ENCODE data around the gene RFTN1. TPM values are rescaled to one million over a fixed set of nuclear protein-coding genes. Genes with fewer than 3 reads are reported as not detected.

RFTN1 gene
- total RNA-seq, 1 experiment from 2014 or later: 2.2 TPM

DNA sequence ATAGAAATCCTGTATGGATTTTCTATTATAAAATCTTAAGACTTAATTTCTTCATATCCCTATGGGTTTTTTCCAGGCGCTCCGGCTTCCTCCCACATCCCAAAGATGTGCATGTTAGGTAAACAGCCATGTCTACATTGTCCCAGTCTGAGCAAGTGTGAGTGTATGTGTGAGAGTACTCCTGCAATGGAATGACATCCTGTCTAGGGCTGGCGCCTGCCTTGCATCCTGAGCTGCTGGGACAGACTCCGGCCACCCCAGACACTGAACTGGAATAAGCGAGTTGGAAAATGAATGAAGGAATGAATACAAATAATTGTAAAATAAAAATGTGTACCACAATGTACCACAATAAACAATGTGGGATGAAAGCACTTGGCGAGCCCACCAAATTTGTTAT lies 69.2 kb downstream of the RFTN1 start:
- no CpG with 5 or more reads among the region's 6 CpGs for WGBS (ENCODE audit: extremely low coverage, insufficient read length, low lambda C conversion rate)
- H3K4me2 ChIP-seq (ENCODE audit: insufficient read depth, insufficient read length, low read length): no peak overlapping the region
- peaks cover 3 to 9% of the 10 kb centered on the region in 2 experiments for H3K4me1 Mint-ChIP-seq

More for the DNA sequence above, 69.2 kb downstream of the RFTN1 start:
- Histone ChIP-seq H3K18ac (ENCODE audit: insufficient read length, low read depth, low read length) (no peak overlapping the region), H4K91ac (ENCODE audit: insufficient read length, low read depth, low read length) (no peak overlapping the region), H3T11ph (ENCODE audit: low read length) (no peak overlapping the region), H3K79me1 (ENCODE audit: insufficient read depth, low read depth, low read length, poor library complexity, severe bottlenecking) (no peaks in the 10 kb centered on the region), H2BK12ac (ENCODE audit: insufficient read length, low read depth, low read length) (no peak overlapping the region), H3K56ac (ENCODE audit: insufficient read length, low read depth, low read length) (no peak overlapping the region), H3K27ac (ENCODE audit: insufficient read length, low read depth, low read length) (no peak overlapping the region), H3K23ac (ENCODE audit: insufficient read length, low read depth, low read length) (no peak overlapping the region), H4K20me1 (ENCODE audit: control insufficient read depth, insufficient read depth, insufficient read length) (no peaks in the 10 kb centered on the region), H2AK5ac (ENCODE audit: insufficient read length, low read length) (no peak overlapping the region), H2BK5ac (ENCODE audit: insufficient read length, low read length) (no peak overlapping the region), H4K8ac (replicated peaks; ENCODE audit: insufficient read length, low read depth, low read length) (no peak overlapping the region), H2BK120ac (ENCODE audit: low read depth, low read length, poor library complexity, severe bottlenecking) (no peak overlapping the region), H2BK20ac (ENCODE audit: low read depth, low read length, poor library complexity, severe bottlenecking) (no peak overlapping the region), H2BK15ac (ENCODE audit: low read depth, low read length) (no peak overlapping the region), H3K9me3 (ENCODE audit: control insufficient read depth, low read depth, low read length) (no peaks in the 10 kb centered on the region), H4K5ac (ENCODE audit: insufficient read length, low read depth, low read length) (no peak overlapping the region), H3K27me3 (ENCODE audit: insufficient read depth, low read length) (no peaks in the 10 kb centered on the region), H3K14ac (ENCODE audit: insufficient read depth, low read length) (no peak overlapping the region), H3K79me2 (ENCODE audit: insufficient read depth, low read length) (no peaks in the 10 kb centered on the region), H3K9ac (ENCODE audit: extremely low read depth, insufficient read length, low read length) (no peak overlapping the region), H3K4ac (ENCODE audit: low read depth, low read length) (no peak overlapping the region), H3K23me2 (ENCODE audit: insufficient read length, low read depth, low read length, poor library complexity, severe bottlenecking) (no peaks in the 10 kb centered on the region), H2AFZ (ENCODE audit: low read length) (no peak overlapping the region), H3K4me1 (ENCODE audit: insufficient read depth, low read length) (peaks cover 7% of the 10 kb centered on the region; the same call in 1 of the 2 replicates)
- Mint-ChIP-seq H3K4me3 (no peak overlapping the region), H3K27me3 (ENCODE audit: low read depth) (no peaks in the 10 kb centered on the region; the same call in 1 of the 2 replicates), H3K9me3 (no peaks in the 10 kb centered on the region), H3K36me3 (ENCODE audit: insufficient read depth in 1 of 3, low read depth in 3 of 3) (no peaks in the 10 kb centered on the region; a peak in 1 of 7 replicates), H3K27ac (peak overlapping the region in 1 of 3 experiments; percentile 57; a peak in 1 of 7 replicates)
- TF ChIP-seq, protein P1, sequence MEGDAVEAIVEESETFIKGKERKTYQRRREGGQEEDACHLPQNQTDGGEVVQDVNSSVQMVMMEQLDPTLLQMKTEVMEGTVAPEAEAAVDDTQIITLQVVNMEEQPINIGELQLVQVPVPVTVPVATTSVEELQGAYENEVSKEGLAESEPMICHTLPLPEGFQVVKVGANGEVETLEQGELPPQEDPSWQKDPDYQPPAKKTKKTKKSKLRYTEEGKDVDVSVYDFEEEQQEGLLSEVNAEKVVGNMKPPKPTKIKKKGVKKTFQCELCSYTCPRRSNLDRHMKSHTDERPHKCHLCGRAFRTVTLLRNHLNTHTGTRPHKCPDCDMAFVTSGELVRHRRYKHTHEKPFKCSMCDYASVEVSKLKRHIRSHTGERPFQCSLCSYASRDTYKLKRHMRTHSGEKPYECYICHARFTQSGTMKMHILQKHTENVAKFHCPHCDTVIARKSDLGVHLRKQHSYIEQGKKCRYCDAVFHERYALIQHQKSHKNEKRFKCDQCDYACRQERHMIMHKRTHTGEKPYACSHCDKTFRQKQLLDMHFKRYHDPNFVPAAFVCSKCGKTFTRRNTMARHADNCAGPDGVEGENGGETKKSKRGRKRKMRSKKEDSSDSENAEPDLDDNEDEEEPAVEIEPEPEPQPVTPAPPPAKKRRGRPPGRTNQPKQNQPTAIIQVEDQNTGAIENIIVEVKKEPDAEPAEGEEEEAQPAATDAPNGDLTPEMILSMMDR (conservative IDR thresholded peaks at IDR 0.05): no peak
- DNase-seq: no peak
